ENCODE results near the gene RNF5.

DNA sequence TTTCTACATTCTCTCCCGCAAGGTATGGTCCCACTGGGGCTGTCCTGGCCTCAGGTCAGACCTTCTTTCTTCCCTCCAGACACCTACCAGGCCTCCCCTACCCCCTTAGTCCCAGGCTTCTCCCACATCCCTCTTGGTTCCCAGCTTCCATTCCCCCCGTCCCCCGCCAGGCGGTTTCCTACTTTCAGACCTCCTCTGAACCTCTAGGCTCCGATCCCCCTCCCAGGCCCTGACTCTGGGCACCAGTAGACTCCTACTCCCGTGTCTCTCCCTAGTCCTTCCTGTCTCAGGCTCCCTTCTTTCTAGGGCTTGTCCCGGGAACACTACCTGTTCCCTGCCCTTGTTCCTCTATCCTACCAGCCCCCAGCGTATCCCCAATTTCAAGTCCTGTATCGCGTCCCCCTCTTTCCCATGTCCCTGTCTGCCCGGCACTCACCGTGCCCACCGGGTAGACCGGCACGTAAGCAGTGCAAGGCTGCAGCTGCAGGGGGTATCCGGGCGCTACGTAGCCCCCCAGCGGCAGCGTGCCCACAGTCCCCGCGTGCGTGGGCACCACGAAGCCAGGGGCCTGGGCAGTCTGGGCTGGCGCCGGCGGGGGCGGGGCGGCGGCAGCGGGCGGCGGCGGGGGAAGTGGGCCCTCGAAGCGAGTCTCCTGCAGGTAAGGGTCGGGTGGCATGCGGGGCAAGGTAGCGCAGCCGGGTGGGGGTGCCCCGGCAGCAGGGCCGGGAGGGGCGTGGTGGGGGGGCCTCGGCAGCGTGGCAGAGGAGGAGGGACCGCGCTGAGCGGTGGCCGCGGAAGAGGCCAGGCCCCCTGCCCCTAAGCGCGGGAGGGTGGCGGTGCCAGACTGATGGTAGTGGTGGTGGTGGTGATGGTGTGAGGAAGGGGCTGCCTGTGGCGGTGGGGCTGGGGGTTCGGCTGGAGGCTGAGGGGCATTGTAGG is 28.0 kb upstream of the RNF5 start:
- TF ChIP-seq, protein P1, sequence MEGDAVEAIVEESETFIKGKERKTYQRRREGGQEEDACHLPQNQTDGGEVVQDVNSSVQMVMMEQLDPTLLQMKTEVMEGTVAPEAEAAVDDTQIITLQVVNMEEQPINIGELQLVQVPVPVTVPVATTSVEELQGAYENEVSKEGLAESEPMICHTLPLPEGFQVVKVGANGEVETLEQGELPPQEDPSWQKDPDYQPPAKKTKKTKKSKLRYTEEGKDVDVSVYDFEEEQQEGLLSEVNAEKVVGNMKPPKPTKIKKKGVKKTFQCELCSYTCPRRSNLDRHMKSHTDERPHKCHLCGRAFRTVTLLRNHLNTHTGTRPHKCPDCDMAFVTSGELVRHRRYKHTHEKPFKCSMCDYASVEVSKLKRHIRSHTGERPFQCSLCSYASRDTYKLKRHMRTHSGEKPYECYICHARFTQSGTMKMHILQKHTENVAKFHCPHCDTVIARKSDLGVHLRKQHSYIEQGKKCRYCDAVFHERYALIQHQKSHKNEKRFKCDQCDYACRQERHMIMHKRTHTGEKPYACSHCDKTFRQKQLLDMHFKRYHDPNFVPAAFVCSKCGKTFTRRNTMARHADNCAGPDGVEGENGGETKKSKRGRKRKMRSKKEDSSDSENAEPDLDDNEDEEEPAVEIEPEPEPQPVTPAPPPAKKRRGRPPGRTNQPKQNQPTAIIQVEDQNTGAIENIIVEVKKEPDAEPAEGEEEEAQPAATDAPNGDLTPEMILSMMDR (IDR thresholded peaks at IDR 0.05), result no peak
- no peak for TF ChIP-seq POLR2A (IDR thresholded peaks at IDR 0.05)

Data from testis (tissue), 2 donors.